Nephron (organoid): ENCODE results near the gene RAB6C.
"Not testable (repeated sequence)": the region's sequence is repeated elsewhere in the genome, so short reads cannot be mapped to it uniquely, and the experiment has no call there.

Experiments used
- H3K27ac Mint-ChIP-seq, 3 experiments: 2 replicates each; pipeline ENCODE4 v1.8.0; 2020; ENCODE audit warnings: mixed read lengths in 3 of 3, mild to moderate bottlenecking in 2 of 3, moderate library complexity in 1 of 3
- H3K27me3 Mint-ChIP-seq: 2 replicates; pipeline ENCODE4 v1.8.0; 2021; ENCODE audit warnings: low read depth, mild to moderate bottlenecking, moderate library complexity, mixed read lengths
- H3K36me3 Mint-ChIP-seq: 2 replicates; pipeline ENCODE4 v1.8.0; 2020; ENCODE audit warnings: low read depth, mixed read lengths
- H3K4me1 Mint-ChIP-seq: 2 replicates; pipeline ENCODE4 v1.8.0; 2020; ENCODE audit warnings: mixed read lengths
- H3K4me3 Mint-ChIP-seq, 3 experiments: 2 replicates each; pipeline ENCODE4 v1.8.0; 2020; ENCODE audit warnings: mild to moderate bottlenecking in 3 of 3, mixed read lengths in 3 of 3, moderate library complexity in 2 of 3
- H3K9me3 Mint-ChIP-seq: 2 replicates; pipeline ENCODE4 v1.8.0; 2020; ENCODE audit warnings: mixed read lengths
- TF ChIP-seq, protein P1 (sequence below), 3 experiments: fragments of 200-600 bp; sonication (generic); IDR thresholded peaks; one replicate each; pipeline ENCODE4 v1.5.0; 2021; ENCODE audit warnings: antibody characterized with exemption in 3 of 3; ENCODE audit not compliant: unreplicated experiment in 3 of 3

RAB6C gene

DNA sequence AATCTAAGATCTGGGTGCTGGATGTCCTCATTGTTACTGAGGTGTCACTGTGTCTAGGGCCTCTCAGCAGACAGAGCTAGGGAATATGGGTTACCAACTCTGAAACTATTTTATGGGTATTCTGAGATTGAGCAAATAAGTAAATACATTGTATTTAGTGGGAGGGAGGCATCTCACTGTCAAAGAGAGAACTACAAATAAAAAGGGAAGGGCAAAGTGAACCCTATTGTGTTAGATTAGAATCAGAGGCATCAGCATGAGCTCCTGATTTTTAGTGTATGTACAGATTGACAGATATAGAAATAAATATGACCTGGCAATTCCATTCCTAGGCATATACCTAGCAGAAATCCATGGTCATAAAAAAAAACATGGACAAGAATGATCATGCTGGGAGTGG lies 33.9 kb upstream of the RAB6C start:
- Mint-ChIP-seq H3K36me3 (no peaks in the 10 kb centered on the region), H3K27ac (no peak overlapping the region), H3K27me3 (peaks cover 29% of the 10 kb centered on the region), H3K4me1 (no peaks in the 10 kb centered on the region), H3K9me3 (no peaks in the 10 kb centered on the region), H3K4me3 (no peak overlapping the region)
- TF ChIP-seq, protein P1, sequence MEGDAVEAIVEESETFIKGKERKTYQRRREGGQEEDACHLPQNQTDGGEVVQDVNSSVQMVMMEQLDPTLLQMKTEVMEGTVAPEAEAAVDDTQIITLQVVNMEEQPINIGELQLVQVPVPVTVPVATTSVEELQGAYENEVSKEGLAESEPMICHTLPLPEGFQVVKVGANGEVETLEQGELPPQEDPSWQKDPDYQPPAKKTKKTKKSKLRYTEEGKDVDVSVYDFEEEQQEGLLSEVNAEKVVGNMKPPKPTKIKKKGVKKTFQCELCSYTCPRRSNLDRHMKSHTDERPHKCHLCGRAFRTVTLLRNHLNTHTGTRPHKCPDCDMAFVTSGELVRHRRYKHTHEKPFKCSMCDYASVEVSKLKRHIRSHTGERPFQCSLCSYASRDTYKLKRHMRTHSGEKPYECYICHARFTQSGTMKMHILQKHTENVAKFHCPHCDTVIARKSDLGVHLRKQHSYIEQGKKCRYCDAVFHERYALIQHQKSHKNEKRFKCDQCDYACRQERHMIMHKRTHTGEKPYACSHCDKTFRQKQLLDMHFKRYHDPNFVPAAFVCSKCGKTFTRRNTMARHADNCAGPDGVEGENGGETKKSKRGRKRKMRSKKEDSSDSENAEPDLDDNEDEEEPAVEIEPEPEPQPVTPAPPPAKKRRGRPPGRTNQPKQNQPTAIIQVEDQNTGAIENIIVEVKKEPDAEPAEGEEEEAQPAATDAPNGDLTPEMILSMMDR (IDR thresholded peaks at IDR 0.05; ENCODE audit: unreplicated experiment in 3 of 3), result no peak

DNA sequence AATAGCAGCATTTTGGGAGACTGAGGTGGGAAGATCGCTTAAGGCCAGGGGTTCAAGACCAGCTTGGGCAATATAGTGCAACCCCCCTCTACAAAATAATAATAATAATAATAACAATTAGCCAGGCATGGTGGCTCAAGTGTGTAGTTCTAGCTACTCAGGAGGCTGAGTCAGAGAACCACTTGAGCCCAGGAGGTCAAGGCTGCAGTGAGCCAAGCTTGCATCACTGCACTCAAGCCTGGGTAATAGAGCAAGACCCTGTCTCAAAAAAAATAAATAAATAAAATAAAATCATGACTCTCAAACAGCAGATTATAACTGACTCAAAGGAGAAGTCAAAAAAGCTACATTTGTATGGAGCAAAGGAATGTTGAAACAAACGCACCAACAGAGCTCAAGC lies 31.8 kb upstream of the RAB6C start:
- H3K4me1 Mint-ChIP-seq, H3K4me3 Mint-ChIP-seq, H3K27ac Mint-ChIP-seq, H3K36me3 Mint-ChIP-seq, H3K9me3 Mint-ChIP-seq: not testable (repeated sequence)
- peaks cover 28% of the 10 kb centered on the region for H3K27me3 Mint-ChIP-seq

DNA sequence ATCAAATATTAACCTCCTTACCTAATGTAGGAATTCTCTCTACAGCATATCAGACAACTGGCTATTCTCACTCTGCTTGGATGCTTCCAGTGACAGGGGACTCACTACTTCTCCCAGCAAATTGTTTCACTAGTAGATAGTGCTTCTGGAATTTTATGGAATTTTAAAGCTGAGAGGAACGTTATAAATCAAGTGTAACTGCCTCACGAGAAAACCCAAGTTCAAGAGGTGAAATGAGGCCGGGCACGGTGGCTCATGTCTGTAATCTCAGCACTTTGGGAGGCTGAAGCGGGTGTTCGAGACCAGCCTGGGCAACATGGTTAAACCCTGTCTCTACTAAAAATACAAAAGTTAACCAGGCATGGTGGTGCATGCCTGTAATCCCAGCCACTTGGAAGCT lies 23.3 kb upstream of the RAB6C start:
- not testable (repeated sequence) for H3K4me1 Mint-ChIP-seq, H3K9me3 Mint-ChIP-seq, H3K36me3 Mint-ChIP-seq, H3K4me3 Mint-ChIP-seq, H3K27me3 Mint-ChIP-seq, H3K27ac Mint-ChIP-seq

DNA sequence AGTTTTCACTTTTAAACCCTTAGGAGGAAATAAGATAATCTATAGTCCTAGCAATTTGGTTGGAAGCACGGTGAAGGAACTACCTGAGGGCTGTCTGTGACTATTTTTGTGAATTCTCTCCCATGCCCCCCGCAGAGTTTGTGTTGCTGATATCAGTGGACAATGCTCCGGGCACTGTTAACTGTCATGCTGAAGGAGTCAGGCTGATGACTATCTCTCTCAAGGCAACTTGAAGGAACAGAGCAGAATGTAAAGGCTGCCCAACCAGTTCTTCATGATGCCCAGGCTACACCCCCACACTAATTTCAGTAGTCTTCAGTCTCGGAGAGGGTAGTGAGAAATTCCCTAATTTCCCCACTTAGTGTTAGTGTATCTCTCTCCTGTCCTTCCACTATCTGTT lies 21.6 kb upstream of the RAB6C start:
- no peaks in the 10 kb centered on the region for H3K4me1 Mint-ChIP-seq
- H3K27me3 Mint-ChIP-seq, result peaks cover 14% of the 10 kb centered on the region
- H3K27ac Mint-ChIP-seq, result no peak overlapping the region
- no peaks in the 10 kb centered on the region for H3K36me3 Mint-ChIP-seq
- H3K4me3 Mint-ChIP-seq, result no peak overlapping the region
- no peaks in the 10 kb centered on the region for H3K9me3 Mint-ChIP-seq
- TF ChIP-seq, protein P1 (IDR thresholded peaks at IDR 0.05; ENCODE audit: unreplicated experiment in 3 of 3), result no peak

DNA sequence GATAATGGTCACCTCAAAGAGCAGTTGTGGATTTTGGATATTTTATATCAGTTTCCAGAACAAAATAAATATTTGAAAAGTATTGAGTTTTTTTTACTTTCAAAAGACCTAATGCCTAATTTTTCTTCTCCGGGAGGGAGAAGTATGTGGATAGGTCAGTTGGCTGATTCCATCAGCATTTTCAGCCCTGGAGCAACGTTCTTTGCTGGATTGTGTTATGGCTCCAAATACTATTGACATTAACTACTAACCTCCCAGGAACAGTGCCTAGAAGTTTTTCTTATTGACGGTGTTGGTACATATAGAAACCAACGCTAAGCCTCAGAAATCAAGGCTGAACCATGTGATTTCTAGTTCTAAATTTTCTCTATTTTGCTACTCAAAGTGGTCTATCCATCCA lies 20.7 kb upstream of the RAB6C start:
- not testable (repeated sequence) for H3K9me3 Mint-ChIP-seq, H3K36me3 Mint-ChIP-seq, H3K4me1 Mint-ChIP-seq, H3K27ac Mint-ChIP-seq, H3K4me3 Mint-ChIP-seq
- peaks cover 14% of the 10 kb centered on the region for H3K27me3 Mint-ChIP-seq

DNA sequence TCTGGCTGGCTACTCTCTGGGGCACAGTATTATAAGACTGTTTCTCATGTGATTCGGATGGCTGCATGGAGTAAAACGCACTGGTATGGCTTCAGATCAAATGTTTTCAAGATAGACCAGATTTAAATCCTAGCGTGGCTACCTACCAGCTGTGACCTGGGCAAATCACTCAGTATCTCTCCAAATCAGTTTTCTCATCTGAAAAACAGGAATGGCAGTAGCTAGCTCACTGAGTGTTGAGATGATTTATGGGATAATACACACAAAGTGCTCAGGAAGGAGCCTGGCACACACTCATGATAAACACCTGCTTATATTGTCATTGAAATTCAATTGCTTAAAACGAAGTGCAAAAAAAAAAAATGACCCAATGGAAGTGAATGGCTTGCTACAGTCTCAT lies 10.9 kb upstream of the RAB6C start:
- H3K4me3 Mint-ChIP-seq, H3K27ac Mint-ChIP-seq, H3K4me1 Mint-ChIP-seq, H3K9me3 Mint-ChIP-seq, H3K36me3 Mint-ChIP-seq: not testable (repeated sequence)
- peaks cover 44% of the 10 kb centered on the region for H3K27me3 Mint-ChIP-seq

DNA sequence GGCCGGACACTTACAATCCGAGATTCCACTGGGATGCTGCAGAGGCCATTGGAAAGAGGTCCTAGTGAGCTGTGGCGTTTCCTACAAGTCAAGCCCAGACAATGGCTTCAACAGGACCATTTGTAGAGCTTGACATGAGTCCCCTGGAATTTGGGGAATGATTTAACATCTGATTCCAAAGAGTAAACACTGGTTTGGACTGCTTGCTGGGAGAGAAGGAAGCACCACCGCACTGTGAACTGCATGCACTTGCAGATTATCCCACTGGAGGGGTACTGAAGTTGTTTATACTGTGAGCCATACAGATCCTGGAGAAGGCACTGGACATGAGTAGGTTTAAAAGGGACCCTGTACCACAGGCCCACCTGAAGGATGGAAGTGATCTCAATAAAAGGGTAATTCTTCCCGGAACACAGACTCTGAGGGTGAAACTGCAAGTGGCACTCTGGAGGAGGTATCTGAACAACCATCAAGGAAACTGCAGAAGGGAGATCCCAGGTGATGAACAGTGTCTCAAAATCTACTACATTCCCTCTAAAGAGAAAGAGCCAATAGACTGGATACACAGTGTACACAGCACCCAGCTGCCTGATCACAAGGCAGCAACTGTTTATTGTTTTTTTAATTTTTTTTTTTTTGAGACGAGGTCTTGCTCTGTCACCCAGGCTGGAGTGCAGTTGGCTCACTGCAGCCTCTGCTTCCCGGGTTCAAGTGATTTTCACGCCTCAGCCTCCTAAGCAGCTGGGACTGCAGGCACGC lies 4.3 kb upstream of the RAB6C start:
- H3K4me3 Mint-ChIP-seq, result no peak overlapping the region
- H3K27ac Mint-ChIP-seq, result no peak overlapping the region
- TF ChIP-seq, protein P1 (IDR thresholded peaks at IDR 0.05; ENCODE audit: unreplicated experiment in 3 of 3), result no peak
- no peaks in the 10 kb centered on the region for H3K9me3 Mint-ChIP-seq
- no peaks in the 10 kb centered on the region for H3K36me3 Mint-ChIP-seq
- no peaks in the 10 kb centered on the region for H3K4me1 Mint-ChIP-seq
- H3K27me3 Mint-ChIP-seq, result peaks cover 78% of the 10 kb centered on the region

DNA sequence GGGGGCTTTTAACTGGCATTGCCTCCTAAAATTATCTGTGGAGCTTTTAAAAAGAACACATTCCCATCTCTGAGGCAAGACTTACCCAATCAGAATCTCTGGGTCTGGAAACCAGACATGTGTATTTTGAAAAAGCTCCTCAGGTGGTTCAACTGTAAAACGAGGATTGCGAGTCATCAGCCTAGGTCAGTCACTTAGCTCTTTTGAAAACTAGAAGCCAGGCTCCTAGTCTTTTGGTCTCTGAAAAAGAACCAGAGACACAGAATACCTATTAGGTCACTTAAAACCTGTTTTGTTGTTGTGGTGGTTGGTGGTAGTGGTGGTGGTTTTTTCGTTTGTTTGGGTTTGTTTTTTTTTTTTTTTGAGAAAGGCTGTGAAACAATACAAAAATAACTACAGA lies 2.5 kb upstream of the RAB6C start:
- not testable (repeated sequence) for H3K4me3 Mint-ChIP-seq, H3K4me1 Mint-ChIP-seq, H3K27ac Mint-ChIP-seq, H3K36me3 Mint-ChIP-seq, H3K9me3 Mint-ChIP-seq
- H3K27me3 Mint-ChIP-seq, result peaks cover 86% of the 10 kb centered on the region
